K562 (cell line): ENCODE results near the gene H2BK1. TPM values are rescaled to one million over a fixed set of nuclear protein-coding genes. Genes with fewer than 3 reads are reported as not detected.
A peak's percentile ranks its signal among the peaks of the same experiment; 100 is the strongest.

Experiments used
- ATAC-seq: fragments of 200-7000 bp; cut with Tn5 transposase; 3 replicates; pipeline ENCODE4 v1.9.1; 2020; ENCODE audit warnings: moderate library complexity
- BruUV-seq: library from RNA; stranded (reverse); fragments of 400-500 nt; replicated peaks from 2 replicates; lab custom pipeline; 2021; lab: Mats Ljungman, UMichigan
- CTCF ChIA-PET: fragments of 300-600 bp; formaldehyde crosslinking; extraction: SDS; loops from one replicate; lab custom pipeline; 2021; ENCODE audit warnings: low intra/inter-chr PET ratio; lab: Yijun Ruan, JAX
- POLR2A ChIA-PET: fragments of 300-600, 350-650 bp; sonication (Branson Sonifier 250); formaldehyde crosslinking; extraction: SDS; loops from one replicate; lab custom pipeline; 2021; ENCODE audit warnings: antibody characterized with exemption, inconsistent platforms; lab: Yijun Ruan, JAX
- DNase-seq, 4 experiments: peaks; one replicate each; pipeline versions ENCODE4 v3.0.0 to v3.0.0-alpha.2; 2011 to 2018; ENCODE audit warnings: low spot score in 3 of 4, mixed read lengths in 3 of 4; ENCODE audit errors: extremely low read depth in 1 of 4
- FAIRE-seq: peaks from 2 replicates; lab custom pipeline; 2011; peaks lifted over from hg19 to GRCh38; lab: Jason Lieb, UNC
- H2AFZ ChIP-seq: 2 replicates; pipeline ENCODE4 v1.6.0; 2011; ENCODE audit warnings: low read depth, low read length, control low read depth, inconsistent platforms
- H3K27ac ChIP-seq: fragments of 200-600 bp; 3 replicates; pipeline ENCODE4 v1.8.0; 2011; ENCODE audit warnings: low read depth, mild to moderate bottlenecking, control low read depth, inconsistent platforms, low read length, moderate library complexity, mixed read lengths; ENCODE audit errors: extremely low read depth
- H3K27me3 ChIP-seq, 2 experiments: fragments of 300-600 bp in 1 of 2; 2 replicates in 1 of 2; 3 replicates in 1 of 2; pipeline versions ENCODE4 v1.6.0 to v1.8.0; 2011; ENCODE audit warnings: inconsistent platforms in 2 of 2, low read length in 2 of 2, mild to moderate bottlenecking in 1 of 2, mixed read lengths in 1 of 2, moderate library complexity in 1 of 2; ENCODE audit not compliant: control insufficient read depth in 2 of 2, insufficient read depth in 2 of 2
- H3K36me3 ChIP-seq: fragments of 300-600 bp; 3 replicates; pipeline ENCODE4 v1.8.0; 2011; ENCODE audit warnings: mild to moderate bottlenecking, low read length, inconsistent platforms; ENCODE audit not compliant: control insufficient read depth, insufficient read depth
- H3K4me1 ChIP-seq, 2 experiments: fragments of 200-600 bp in 1 of 2; replicated peaks in 1 of 2; 2 replicates in 1 of 2; 3 replicates in 1 of 2; pipeline versions ENCODE4 v1.5.1 to v1.8.0; 2011; ENCODE audit warnings: inconsistent platforms in 2 of 2, low read length in 2 of 2, mild to moderate bottlenecking in 1 of 2, mixed read lengths in 1 of 2, moderate library complexity in 1 of 2; ENCODE audit not compliant: control insufficient read depth in 2 of 2, insufficient read depth in 2 of 2
- H3K4me2 ChIP-seq: 2 replicates; pipeline ENCODE4 v1.6.1; 2011; ENCODE audit warnings: low read length, control low read depth, inconsistent platforms, mixed read lengths; ENCODE audit not compliant: insufficient read depth
- H3K4me3 ChIP-seq: fragments of 200-600 bp; sonication (generic), shearing (Covaris generic); 2 replicates; pipeline ENCODE4 v1.5.1; 2016; ENCODE audit warnings: control low read depth, inconsistent platforms
- H3K79me2 ChIP-seq: fragments of 200-600 bp; 3 replicates; pipeline ENCODE4 v1.8.0; 2011; ENCODE audit warnings: low read length, inconsistent platforms; ENCODE audit not compliant: control insufficient read depth, insufficient read depth
- H3K9ac ChIP-seq, 2 experiments: 2 replicates each; pipeline versions ENCODE4 v1.6.0 to v1.6.1; 2011; ENCODE audit warnings: low read depth in 2 of 2, low read length in 2 of 2, control low read depth in 1 of 2, inconsistent platforms in 1 of 2, mild to moderate bottlenecking in 1 of 2, mixed read lengths in 1 of 2; ENCODE audit not compliant: insufficient read depth in 1 of 2
- H3K9me1 ChIP-seq: one replicate; pipeline ENCODE4 v1.6.0; 2011; ENCODE audit warnings: inconsistent platforms, mild to moderate bottlenecking, low read length, moderate library complexity; ENCODE audit not compliant: control insufficient read depth, insufficient read depth
- H3K9me3 ChIP-seq: replicated peaks from 2 replicates; pipeline ENCODE4 v1.5.1; 2011; ENCODE audit warnings: low read depth, low read length, inconsistent platforms; ENCODE audit not compliant: control insufficient read depth, insufficient read depth
- H4K20me1 ChIP-seq: replicated peaks from 2 replicates; pipeline ENCODE4 v1.6.1; 2011; ENCODE audit warnings: low read length, inconsistent platforms, mixed read lengths; ENCODE audit not compliant: control insufficient read depth, insufficient read depth
- ARID4B ChIP-seq: sonication (generic); formaldehyde crosslinking; IDR thresholded peaks from 2 replicates; pipeline ENCODE4 v1.8.0; 2022; ENCODE audit warnings: mild to moderate bottlenecking, missing genetic modification reagents
- CBFA2T3 ChIP-seq: fragments of 450-650 bp; IDR thresholded peaks from 2 replicates; pipeline ENCODE4 v1.6.1; 2017
- CTCFL ChIP-seq: IDR thresholded peaks from 2 replicates; pipeline ENCODE4 v1.6.1; 2011; ENCODE audit warnings: borderline replicate concordance, low read depth, mild to moderate bottlenecking, moderate library complexity, low read length; ENCODE audit not compliant: insufficient read depth, poor library complexity, severe bottlenecking
- MAFK ChIP-seq: IDR thresholded peaks from 2 replicates; pipeline ENCODE4 v1.6.1; 2011; ENCODE audit warnings: low read length, improper control_type of control experiment
- PRPF4 ChIP-seq: fragments of 200-400 bp; formaldehyde crosslinking; IDR thresholded peaks from one replicate; pipeline ENCODE4 v1.6.1; 2017; ENCODE audit warnings: low read length, low read depth, mild to moderate bottlenecking; ENCODE audit not compliant: insufficient read depth, poor library complexity, severe bottlenecking
- ZBTB9 ChIP-seq: fragments of 450-650 bp; formaldehyde crosslinking; IDR thresholded peaks from 2 replicates; pipeline ENCODE4 v1.4.0; 2020; ENCODE audit warnings: mild to moderate bottlenecking, moderate library complexity
- ZFP1 ChIP-seq: fragments of 450-650 bp; formaldehyde crosslinking; IDR thresholded peaks from 2 replicates; pipeline ENCODE4 v1.4.0; 2020; ENCODE audit warnings: mild to moderate bottlenecking, mixed read lengths
- ZNF354B ChIP-seq: fragments of 250-450 bp; sonication (Bioruptor Pico); IDR thresholded peaks from 2 replicates; pipeline ENCODE4 v1.4.0; 2020
- ZNF592 ChIP-seq: fragments of 450-650 bp; IDR thresholded peaks from 2 replicates; pipeline ENCODE4 v1.6.1; 2017; ENCODE audit warnings: antibody characterized with exemption, mild to moderate bottlenecking
- ZNF696 ChIP-seq: fragments of 250-450 bp; sonication (Bioruptor Pico); conservative IDR thresholded peaks from 2 replicates; pipeline ENCODE4 v1.4.0; 2020; ENCODE audit warnings: mild to moderate bottlenecking, moderate library complexity
- WGBS: fragments of 100-300 bp; shearing (Covaris generic); methylation state at CpG from one replicate; pipeline ENCODE4 v1.1.6; 2016; ENCODE audit warnings: low coverage, mixed read lengths; ENCODE audit not compliant: insufficient coverage; ENCODE audit errors: missing lambda C conversion rate; 5-methylcytosine and 5-hydroxymethylcytosine counted together
- in situ Hi-C: fragments of 300-500 bp; cut with MboI; formaldehyde crosslinking; loops from 4 replicates; pipeline ENCODE4 v1.15.0; 2018; ENCODE audit warnings: inconsistent platforms, mixed read lengths
- intact Hi-C: fragments of 100-400 bp; cut with micrococcal nuclease; formaldehyde crosslinking; loops from 2 replicates; pipeline ENCODE4 v1.14.2; 2022
- polyA plus RNA-seq, 8 experiments: library from polyadenylated mRNA; depleted of rRNA in 4 of 8; stranded (reverse) in 5 of 8; unstranded in 3 of 8; fragments of >200 nt; fragmentation: Nextera tagmentation in 2 of 8; fragmentation: Illumina TruSeq in 1 of 8; extraction: Ambion mirVana in 2 of 8; extraction: Trizol in 1 of 8; gene quantifications; 2 replicates each; pipeline versions ENCODE4 v1.2.1 to v1.2.3, GENCODE V29; 2011 to 2014; ENCODE audit warnings: inconsistent platforms in 1 of 8, missing spikeins in 1 of 8
- total RNA-seq, 7 experiments: library from RNA; depleted of rRNA in 6 of 7; stranded (reverse); fragments of >200 nt in 6 of 7; fragmentation: Illumina TruSeq in 2 of 7; extraction: Trizol in 2 of 7; gene quantifications; 2 replicates each; pipeline versions ENCODE4 v1.2.1 to v1.2.3, GENCODE V29; 2011 to 2021; ENCODE audit warnings: low replicate concordance in 1 of 7

Gene H2BK1
- total and polyA plus RNA-seq, 9 of the 15 experiments (the other 6 are each of a cell fraction or from before 2014, with no cell fraction given), result not detected

GRCh38 chr7:151179946-151180345 is 30.3 kb downstream of the H2BK1 start:
- BruUV-seq, result no TSS peak
- in situ Hi-C loops (no loop called here), intact Hi-C loops (loop anchor here (10.0 kb wide), 2 partner anchors 165 to 215 kb away; no protein-coding TSS in a partner anchor)
- H3K27me3 ChIP-seq, result peaks cover 57 to 79% of the 10 kb centered on the region in 2 experiments
- no peaks in the 10 kb centered on the region for H3K79me2 ChIP-seq
- H3K4me2 ChIP-seq, result no peak overlapping the region
- H4K20me1 ChIP-seq, result peaks cover 16% of the 10 kb centered on the region; the same call in 1 of the 2 replicates
- H3K9me1 ChIP-seq, result peaks cover 3% of the 10 kb centered on the region
- no peak overlapping the region for H3K4me3 ChIP-seq
- 0% methylated on average over 4 of the region's 4 CpGs for WGBS
- peaks cover 0 to 13% of the 10 kb centered on the region in 2 experiments; a peak in 2 of 5 replicates for H3K4me1 ChIP-seq
- H3K9me3 ChIP-seq, result no peaks in the 10 kb centered on the region; the same call in 1 of the 2 replicates
- H3K27ac ChIP-seq, result no peak overlapping the region
- ATAC-seq (no peak), FAIRE-seq (no peak), DNase-seq (no peak)
- CTCF ChIA-PET, result no interaction called here
- H3K36me3 ChIP-seq, result no peaks in the 10 kb centered on the region
- POLR2A ChIA-PET, result no interaction called here
- no peak overlapping the region for H2AFZ ChIP-seq
- H3K9ac ChIP-seq, result 0 out of 4 replicates have a peak overlapping the region, but pooled peaks of 1 of the 2 experiments have one; percentile 12
- TF ChIP-seq ZNF696 (CRISPR knock-in tag) (no peak), MAFK (no peak), PRPF4 (no peak), ZBTB9 (CRISPR knock-in tag) (no peak), ZNF592 (no peak), ZNF354B (CRISPR knock-in tag) (no peak), CBFA2T3 (no peak), CTCFL (no peak), ARID4B (CRISPR knock-in tag) (no peak), ZFP1 (CRISPR knock-in tag) (no peak)
